Erythroblast (primary cell): ENCODE measurements around the gene GRP.

Experiments used
- GATA1 ChIP-seq: IDR thresholded peaks from 2 replicates; pipeline ENCODE4 v1.6.1; 2011; ENCODE audit warnings: low read depth, mild to moderate bottlenecking, control low read depth, low read length, moderate library complexity
- POLR2A ChIP-seq: IDR thresholded peaks from 2 replicates; pipeline ENCODE4 v1.6.1; 2011; ENCODE audit warnings: mild to moderate bottlenecking, low read length

- TF ChIP-seq POLR2A, result no peak
- no peak for TF ChIP-seq GATA1
Measured at GRCh38 chr18:59269563-59270119, 49.7 kb downstream of the GRP start.
